ENCODE data around the gene SLC13A5. TPM values are rescaled to one million over a fixed set of nuclear protein-coding genes. Genes with fewer than 3 reads are reported as not detected.
A peak's percentile ranks its signal among the peaks of the same experiment; 100 is the strongest.

SLC13A5 gene
- total and polyA plus RNA-seq, 9 of the 15 experiments (the other 6 are each of a cell fraction or from before 2014, with no cell fraction given): 0.04 TPM; not detected in 8

DNA sequence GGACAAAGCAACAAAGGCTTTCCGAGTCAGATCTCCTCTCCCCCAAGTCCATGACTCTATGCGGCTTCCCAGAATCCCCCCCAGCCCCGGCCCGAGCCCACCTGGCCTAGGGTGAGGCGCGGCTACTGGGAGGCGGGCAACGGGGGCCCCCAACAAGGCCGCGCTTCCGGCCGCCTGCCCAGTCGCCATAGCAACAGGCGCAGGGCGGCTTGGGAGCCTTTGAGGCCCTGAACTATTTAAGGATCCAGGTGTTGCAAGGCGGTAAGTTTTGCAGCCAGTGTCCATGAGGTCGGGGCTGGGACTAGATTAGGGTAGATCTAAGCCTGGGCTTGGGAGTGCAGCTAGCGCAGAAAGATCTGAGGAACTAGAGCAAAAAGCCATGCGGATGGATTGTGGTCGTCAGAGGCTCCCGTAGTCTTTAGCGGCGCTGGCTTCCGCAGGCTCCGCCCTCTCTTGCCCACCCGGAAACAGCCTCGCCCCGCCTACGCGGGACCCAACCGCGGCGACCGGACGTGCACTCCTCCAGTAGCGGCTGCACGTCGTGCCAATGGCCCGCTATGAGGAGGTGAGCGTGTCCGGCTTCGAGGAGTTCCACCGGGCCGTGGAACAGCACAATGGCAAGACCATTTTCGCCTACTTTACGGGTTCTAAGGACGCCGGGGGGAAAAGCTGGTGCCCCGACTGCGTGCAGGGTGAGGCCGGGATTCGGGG is 72.5 kb downstream of the SLC13A5 start, which contains the start of the genes KIAA0753 and TXNDC17 (continued):
- TF ChIP-seq, protein P1, sequence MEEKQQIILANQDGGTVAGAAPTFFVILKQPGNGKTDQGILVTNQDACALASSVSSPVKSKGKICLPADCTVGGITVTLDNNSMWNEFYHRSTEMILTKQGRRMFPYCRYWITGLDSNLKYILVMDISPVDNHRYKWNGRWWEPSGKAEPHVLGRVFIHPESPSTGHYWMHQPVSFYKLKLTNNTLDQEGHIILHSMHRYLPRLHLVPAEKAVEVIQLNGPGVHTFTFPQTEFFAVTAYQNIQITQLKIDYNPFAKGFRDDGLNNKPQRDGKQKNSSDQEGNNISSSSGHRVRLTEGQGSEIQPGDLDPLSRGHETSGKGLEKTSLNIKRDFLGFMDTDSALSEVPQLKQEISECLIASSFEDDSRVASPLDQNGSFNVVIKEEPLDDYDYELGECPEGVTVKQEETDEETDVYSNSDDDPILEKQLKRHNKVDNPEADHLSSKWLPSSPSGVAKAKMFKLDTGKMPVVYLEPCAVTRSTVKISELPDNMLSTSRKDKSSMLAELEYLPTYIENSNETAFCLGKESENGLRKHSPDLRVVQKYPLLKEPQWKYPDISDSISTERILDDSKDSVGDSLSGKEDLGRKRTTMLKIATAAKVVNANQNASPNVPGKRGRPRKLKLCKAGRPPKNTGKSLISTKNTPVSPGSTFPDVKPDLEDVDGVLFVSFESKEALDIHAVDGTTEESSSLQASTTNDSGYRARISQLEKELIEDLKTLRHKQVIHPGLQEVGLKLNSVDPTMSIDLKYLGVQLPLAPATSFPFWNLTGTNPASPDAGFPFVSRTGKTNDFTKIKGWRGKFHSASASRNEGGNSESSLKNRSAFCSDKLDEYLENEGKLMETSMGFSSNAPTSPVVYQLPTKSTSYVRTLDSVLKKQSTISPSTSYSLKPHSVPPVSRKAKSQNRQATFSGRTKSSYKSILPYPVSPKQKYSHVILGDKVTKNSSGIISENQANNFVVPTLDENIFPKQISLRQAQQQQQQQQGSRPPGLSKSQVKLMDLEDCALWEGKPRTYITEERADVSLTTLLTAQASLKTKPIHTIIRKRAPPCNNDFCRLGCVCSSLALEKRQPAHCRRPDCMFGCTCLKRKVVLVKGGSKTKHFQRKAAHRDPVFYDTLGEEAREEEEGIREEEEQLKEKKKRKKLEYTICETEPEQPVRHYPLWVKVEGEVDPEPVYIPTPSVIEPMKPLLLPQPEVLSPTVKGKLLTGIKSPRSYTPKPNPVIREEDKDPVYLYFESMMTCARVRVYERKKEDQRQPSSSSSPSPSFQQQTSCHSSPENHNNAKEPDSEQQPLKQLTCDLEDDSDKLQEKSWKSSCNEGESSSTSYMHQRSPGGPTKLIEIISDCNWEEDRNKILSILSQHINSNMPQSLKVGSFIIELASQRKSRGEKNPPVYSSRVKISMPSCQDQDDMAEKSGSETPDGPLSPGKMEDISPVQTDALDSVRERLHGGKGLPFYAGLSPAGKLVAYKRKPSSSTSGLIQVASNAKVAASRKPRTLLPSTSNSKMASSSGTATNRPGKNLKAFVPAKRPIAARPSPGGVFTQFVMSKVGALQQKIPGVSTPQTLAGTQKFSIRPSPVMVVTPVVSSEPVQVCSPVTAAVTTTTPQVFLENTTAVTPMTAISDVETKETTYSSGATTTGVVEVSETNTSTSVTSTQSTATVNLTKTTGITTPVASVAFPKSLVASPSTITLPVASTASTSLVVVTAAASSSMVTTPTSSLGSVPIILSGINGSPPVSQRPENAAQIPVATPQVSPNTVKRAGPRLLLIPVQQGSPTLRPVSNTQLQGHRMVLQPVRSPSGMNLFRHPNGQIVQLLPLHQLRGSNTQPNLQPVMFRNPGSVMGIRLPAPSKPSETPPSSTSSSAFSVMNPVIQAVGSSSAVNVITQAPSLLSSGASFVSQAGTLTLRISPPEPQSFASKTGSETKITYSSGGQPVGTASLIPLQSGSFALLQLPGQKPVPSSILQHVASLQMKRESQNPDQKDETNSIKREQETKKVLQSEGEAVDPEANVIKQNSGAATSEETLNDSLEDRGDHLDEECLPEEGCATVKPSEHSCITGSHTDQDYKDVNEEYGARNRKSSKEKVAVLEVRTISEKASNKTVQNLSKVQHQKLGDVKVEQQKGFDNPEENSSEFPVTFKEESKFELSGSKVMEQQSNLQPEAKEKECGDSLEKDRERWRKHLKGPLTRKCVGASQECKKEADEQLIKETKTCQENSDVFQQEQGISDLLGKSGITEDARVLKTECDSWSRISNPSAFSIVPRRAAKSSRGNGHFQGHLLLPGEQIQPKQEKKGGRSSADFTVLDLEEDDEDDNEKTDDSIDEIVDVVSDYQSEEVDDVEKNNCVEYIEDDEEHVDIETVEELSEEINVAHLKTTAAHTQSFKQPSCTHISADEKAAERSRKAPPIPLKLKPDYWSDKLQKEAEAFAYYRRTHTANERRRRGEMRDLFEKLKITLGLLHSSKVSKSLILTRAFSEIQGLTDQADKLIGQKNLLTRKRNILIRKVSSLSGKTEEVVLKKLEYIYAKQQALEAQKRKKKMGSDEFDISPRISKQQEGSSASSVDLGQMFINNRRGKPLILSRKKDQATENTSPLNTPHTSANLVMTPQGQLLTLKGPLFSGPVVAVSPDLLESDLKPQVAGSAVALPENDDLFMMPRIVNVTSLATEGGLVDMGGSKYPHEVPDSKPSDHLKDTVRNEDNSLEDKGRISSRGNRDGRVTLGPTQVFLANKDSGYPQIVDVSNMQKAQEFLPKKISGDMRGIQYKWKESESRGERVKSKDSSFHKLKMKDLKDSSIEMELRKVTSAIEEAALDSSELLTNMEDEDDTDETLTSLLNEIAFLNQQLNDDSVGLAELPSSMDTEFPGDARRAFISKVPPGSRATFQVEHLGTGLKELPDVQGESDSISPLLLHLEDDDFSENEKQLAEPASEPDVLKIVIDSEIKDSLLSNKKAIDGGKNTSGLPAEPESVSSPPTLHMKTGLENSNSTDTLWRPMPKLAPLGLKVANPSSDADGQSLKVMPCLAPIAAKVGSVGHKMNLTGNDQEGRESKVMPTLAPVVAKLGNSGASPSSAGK (IDR thresholded peaks at IDR 0.05): peak; percentile 58
- no peak for TF ChIP-seq CREB1 (IDR thresholded peaks at IDR 0.05)
- 0 out of 2 replicates have a peak, but pooled peaks have one; percentile 19 for TF ChIP-seq CREB1 (CRISPR knock-in tag; IDR thresholded peaks at IDR 0.05)
- TF ChIP-seq CBX8 (IDR thresholded peaks at IDR 0.05; ENCODE audit: borderline replicate concordance, extremely low read depth, low read depth, low read length, poor library complexity, severe bottlenecking): no peak
- TF ChIP-seq ZNF431 (CRISPR knock-in tag; IDR thresholded peaks at IDR 0.05): no peak
- peak; percentile 99 for TF ChIP-seq MTA3 (IDR thresholded peaks at IDR 0.05; ENCODE audit: borderline replicate concordance)
- TF ChIP-seq, protein P2, sequence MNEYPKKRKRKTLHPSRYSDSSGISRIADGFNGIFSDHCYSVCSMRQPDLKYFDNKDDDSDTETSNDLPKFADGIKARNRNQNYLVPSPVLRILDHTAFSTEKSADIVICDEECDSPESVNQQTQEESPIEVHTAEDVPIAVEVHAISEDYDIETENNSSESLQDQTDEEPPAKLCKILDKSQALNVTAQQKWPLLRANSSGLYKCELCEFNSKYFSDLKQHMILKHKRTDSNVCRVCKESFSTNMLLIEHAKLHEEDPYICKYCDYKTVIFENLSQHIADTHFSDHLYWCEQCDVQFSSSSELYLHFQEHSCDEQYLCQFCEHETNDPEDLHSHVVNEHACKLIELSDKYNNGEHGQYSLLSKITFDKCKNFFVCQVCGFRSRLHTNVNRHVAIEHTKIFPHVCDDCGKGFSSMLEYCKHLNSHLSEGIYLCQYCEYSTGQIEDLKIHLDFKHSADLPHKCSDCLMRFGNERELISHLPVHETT (CRISPR knock-in tag; conservative IDR thresholded peaks at IDR 0.05 in 1 of 2, IDR thresholded peaks at IDR 0.05 in 1 of 2): peak in 1 of 2 experiments; percentile 51; a peak in 1 of 4 replicates
- no peak for TF ChIP-seq GTF2F1 (IDR thresholded peaks at IDR 0.05; ENCODE audit: low read depth, low read length)
- TF ChIP-seq ZNF165 (CRISPR knock-in tag; IDR thresholded peaks at IDR 0.05; ENCODE audit: borderline replicate concordance): no peak
- TF ChIP-seq TCF7 (IDR thresholded peaks at IDR 0.05; ENCODE audit: borderline replicate concordance): no peak
- peak; percentile 49 for TF ChIP-seq HCFC1 (IDR thresholded peaks at IDR 0.05; ENCODE audit: low read depth, low read length)
- TF ChIP-seq, protein P3, sequence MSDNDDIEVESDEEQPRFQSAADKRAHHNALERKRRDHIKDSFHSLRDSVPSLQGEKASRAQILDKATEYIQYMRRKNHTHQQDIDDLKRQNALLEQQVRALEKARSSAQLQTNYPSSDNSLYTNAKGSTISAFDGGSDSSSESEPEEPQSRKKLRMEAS (CRISPR knock-in tag; IDR thresholded peaks at IDR 0.05): 0 out of 2 replicates have a peak, but pooled peaks have one; percentile 15
- no peak for TF ChIP-seq ZNF41 (CRISPR knock-in tag; conservative IDR thresholded peaks at IDR 0.05)
- peak; percentile 66 for TF ChIP-seq ETV1 (tag; conservative IDR thresholded peaks at IDR 0.05; ENCODE audit: low read depth)
